Activated CD4-positive, alpha-beta T cell treated with anti-CD3 and anti-CD28 coated beads, Interleukin-10, Interleukin-2, amounts not matched to agents 100 ng/mL and 50 ng/mL, durations not matched to agents 16 hours and 8 hours (primary cell): ENCODE measurements around the gene TRIO.

Source experiments
- DNase-seq: peaks from one replicate; pipeline ENCODE4 v3.0.0-alpha.2; 2020

TRIO gene

GRCh38 chr5:14341571-14342230 lies 198.6 kb downstream of the TRIO start:
- DNase-seq, result no peak

- no peak for DNase-seq
Measured at GRCh38 chr5:14342306-14342705, 199.2 kb downstream of the TRIO start.

- DNase-seq, result no peak
Measured at GRCh38 chr5:14343376-14343775, 200.2 kb downstream of the TRIO start.

GRCh38 chr5:14347522-14347921 lies 204.4 kb downstream of the TRIO start:
- DNase-seq, result no peak

GRCh38 chr5:14348142-14348541 lies 205.0 kb downstream of the TRIO start:
- DNase-seq, result no peak

GRCh38 chr5:14349029-14349428 lies 205.9 kb downstream of the TRIO start:
- no peak for DNase-seq

- DNase-seq, result no peak
Measured at GRCh38 chr5:14351086-14351661, 208.0 kb downstream of the TRIO start.

- peak; percentile 68 for DNase-seq
Measured at GRCh38 chr5:14351845-14352712, 208.9 kb downstream of the TRIO start.

GRCh38 chr5:14353726-14354474 lies 210.8 kb downstream of the TRIO start:
- DNase-seq, result peak; percentile 11

- no peak for DNase-seq
Measured at GRCh38 chr5:14355391-14355790, 212.2 kb downstream of the TRIO start.

GRCh38 chr5:14356305-14356704 lies 213.2 kb downstream of the TRIO start:
- DNase-seq, result no peak

GRCh38 chr5:14357441-14357840 lies 214.3 kb downstream of the TRIO start:
- no peak for DNase-seq

- no peak for DNase-seq
Measured at GRCh38 chr5:14357851-14358250, 214.7 kb downstream of the TRIO start.

GRCh38 chr5:14358536-14358935 lies 215.4 kb downstream of the TRIO start:
- no peak for DNase-seq

GRCh38 chr5:14359069-14360043 lies 216.2 kb downstream of the TRIO start:
- no peak for DNase-seq

- no peak for DNase-seq
Measured at GRCh38 chr5:14362491-14362890, 219.3 kb downstream of the TRIO start.

GRCh38 chr5:14364096-14364495 lies 221.0 kb downstream of the TRIO start:
- DNase-seq, result no peak

- DNase-seq, result no peak
Measured at GRCh38 chr5:14364576-14365472, 221.7 kb downstream of the TRIO start.

- peak; percentile 14 for DNase-seq
Measured at GRCh38 chr5:14365831-14366430, 222.8 kb downstream of the TRIO start.

- no peak for DNase-seq
Measured at GRCh38 chr5:14366763-14367162, 223.6 kb downstream of the TRIO start.
